Measurements from ENCODE around the gene ENDOU. TPM values are rescaled to one million over a fixed set of nuclear protein-coding genes. Genes with fewer than 3 reads are reported as not detected.
A peak's percentile ranks its signal among the peaks of the same experiment; 100 is the strongest.

Gene ENDOU
- total and polyA plus RNA-seq, 2 donors (not counting 3 experiments of a cell fraction or from before 2014, with no cell fraction given): not detected

GRCh38 chr12:47704719-47705118, 20.6 kb downstream of the ENDOU start:
- POLR2A ChIA-PET: interaction anchor here (0.7 kb wide), 1 partner anchor 469 kb away, joined by 3 read pairs; no protein-coding TSS in a partner anchor
- intact Hi-C loops (cut with micrococcal nuclease): no loop called here
- no peak overlapping the region for H2AFZ ChIP-seq (ENCODE audit: low read depth, low read length)

More at GRCh38 chr12:47704719-47705118, 20.6 kb downstream of the ENDOU start:
- CTCF ChIA-PET: interaction anchor here (0.7 to 2.9 kb wide), 4 partner anchors 10 to 134 kb away, joined by 3 to 19 read pairs (median 8); no protein-coding TSS in a partner anchor
- peak overlapping the region; percentile 88 for H3K9ac ChIP-seq (replicated peaks; ENCODE audit: extremely low read depth, insufficient read depth, low read length)
- no peaks in the 10 kb centered on the region for H3K9me1 ChIP-seq (replicated peaks; ENCODE audit: control insufficient read depth, extremely low read depth, insufficient read depth, low read length)
- FAIRE-seq (peak; percentile 81), DNase-seq (ENCODE audit: low read depth, low spot score) (no peak)
- peak overlapping the region in 1 of 3 experiments; percentile 83 for H3K4me3 ChIP-seq (replicated peaks in 1 of 3; ENCODE audit: insufficient read depth in 1 of 3, low read depth in 1 of 3, low read length in 3 of 3)
- dilution Hi-C loops (cut with MboI; ENCODE audit: extremely low pct_ligation_motif_present, low sequenced_read_pairs): no loop called here
- peaks cover 22% of the 10 kb centered on the region for H3K79me2 ChIP-seq (ENCODE audit: control insufficient read depth, insufficient read depth, low read length)
- H3K27ac ChIP-seq (ENCODE audit: insufficient read depth, low read depth, low read length): no peak overlapping the region
- H3K27me3 ChIP-seq (ENCODE audit: control insufficient read depth in 2 of 2, insufficient read depth in 2 of 2, low read length in 2 of 2): no peaks in the 10 kb centered on the region
- peaks cover 14% of the 10 kb centered on the region for H3K4me1 ChIP-seq (ENCODE audit: control insufficient read depth, extremely low read depth, insufficient read depth, low read length)
- H4K20me1 ChIP-seq (replicated peaks; ENCODE audit: control insufficient read depth, extremely low read depth, insufficient read depth, low read length): no peaks in the 10 kb centered on the region
- BruUV-seq (replicated peaks): no TSS peak
- TF ChIP-seq GATA2 (IDR thresholded peaks at IDR 0.05; ENCODE audit: insufficient read depth, insufficient read length, low read depth, low read length) (no peak), CTCF (IDR thresholded peaks at IDR 0.05; ENCODE audit: extremely low read depth in 1 of 2, insufficient read depth in 1 of 2, low read depth in 1 of 2, low read length in 2 of 2) (no peak), MYC (IDR thresholded peaks at IDR 0.05; ENCODE audit: low read depth, low read length) (no peak), POLR2AphosphoS5 (IDR thresholded peaks at IDR 0.05; ENCODE audit: insufficient read depth, low read depth, low read length) (no peak), POLR2A (IDR thresholded peaks at IDR 0.05; ENCODE audit: low read depth, low read length) (no peak), JUN (IDR thresholded peaks at IDR 0.05; ENCODE audit: borderline replicate concordance, insufficient read depth, insufficient read length, low read depth) (no peak), EZH2 (IDR thresholded peaks at IDR 0.05; ENCODE audit: borderline replicate concordance, low read depth, low read length, severe bottlenecking) (no peak), MAX (IDR thresholded peaks at IDR 0.05; ENCODE audit: insufficient read depth, insufficient read length) (no peak), FOS (IDR thresholded peaks at IDR 0.05; ENCODE audit: borderline replicate concordance, insufficient read depth, low read length) (no peak)
- H3K9me3 ChIP-seq (replicated peaks; ENCODE audit: control insufficient read depth, insufficient read depth, low read length): no peaks in the 10 kb centered on the region
- H3K4me2 ChIP-seq (ENCODE audit: insufficient read depth, low read length): peak overlapping the region; percentile 91
- peaks cover 0 to 8% of the 10 kb centered on the region in 2 experiments for H3K36me3 ChIP-seq (ENCODE audit: control insufficient read depth in 2 of 2, extremely low read depth in 1 of 2, insufficient read depth in 2 of 2, low read length in 2 of 2)

All from endothelial cell of umbilical vein (primary cell).